Measurements from ENCODE around the gene GEMIN8. TPM values are rescaled to one million over a fixed set of nuclear protein-coding genes. Genes with fewer than 3 reads are reported as not detected.

GEMIN8 gene
- polyA plus RNA-seq (ENCODE audit: insufficient read length), result 16.7 TPM

DNA sequence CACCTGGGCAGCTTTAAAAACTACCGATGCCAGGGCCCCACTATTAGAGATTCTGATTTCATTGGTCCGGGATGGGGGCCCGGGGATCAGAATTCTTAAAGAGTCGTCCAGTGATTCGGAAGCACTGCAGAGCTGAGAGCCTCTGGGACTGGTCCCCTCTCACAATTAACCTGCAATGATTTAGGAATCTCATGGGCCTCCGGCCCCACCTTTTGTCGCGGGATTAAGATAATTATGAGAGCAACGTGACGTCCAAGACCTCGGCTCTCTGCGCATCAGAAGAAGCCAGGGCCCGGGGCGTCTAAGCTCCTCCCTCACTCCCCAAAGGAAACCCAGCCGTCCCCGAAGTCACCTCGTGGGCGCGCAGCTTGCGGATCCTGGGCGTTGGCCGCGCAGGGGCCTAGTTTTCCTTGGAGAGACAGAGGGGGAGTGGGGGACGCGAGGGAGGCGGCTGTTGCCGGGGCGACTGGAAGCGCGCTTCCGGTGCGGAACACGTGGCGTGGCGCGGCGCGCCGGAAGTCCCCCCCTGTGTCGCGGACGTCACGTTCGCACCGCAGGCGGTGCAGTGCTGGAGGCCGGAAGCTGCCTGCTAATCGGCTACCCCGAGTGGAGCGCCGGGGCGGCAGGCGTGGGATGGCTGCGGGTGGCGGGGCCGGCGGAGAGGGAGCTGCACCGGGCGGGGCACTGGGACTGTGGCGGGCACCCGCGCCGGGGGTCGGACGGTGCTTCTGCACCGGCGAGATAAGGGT lies at the start of gene GEMIN8:
TSS of gene GEMIN8 (minus strand) at position 468 of the 749 bp plus-strand sequence. CDS start 8,414 bp downstream, outside the sequence.
- peak; percentile 68 for DNase-seq (ENCODE audit: low read depth)

GRCh38 chrX:14076639-14077038 lies 46.9 kb upstream of the GEMIN8 start:
- DNase-seq (ENCODE audit: low read depth), result no peak

- no peak for DNase-seq (ENCODE audit: low read depth)
These were observed 43.9 kb upstream of the GEMIN8 start for GRCh38 chrX:14073556-14073955.

GRCh38 chrX:14073071-14073470 lies 43.4 kb upstream of the GEMIN8 start:
- no peak for DNase-seq (ENCODE audit: low read depth)

DNA sequence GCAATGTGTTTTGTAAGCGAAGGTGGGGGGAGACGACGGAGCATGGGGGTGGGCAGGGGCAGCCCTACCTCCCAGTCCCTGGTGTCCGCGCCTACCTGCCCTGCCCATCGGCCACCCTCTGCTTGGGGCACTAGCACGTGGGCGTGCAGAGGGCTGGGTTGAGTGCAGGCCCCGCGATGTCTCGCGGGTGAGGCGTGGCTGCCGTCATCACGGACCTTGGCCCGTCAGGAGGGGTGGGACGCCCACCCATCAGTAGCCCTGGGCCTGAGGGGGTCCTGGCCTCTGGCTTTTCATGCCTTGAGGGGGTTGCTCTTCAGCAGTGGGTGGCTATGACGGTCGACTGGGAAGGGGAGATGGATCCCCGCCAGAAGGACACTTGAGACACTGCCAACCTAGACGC lies 36.1 kb upstream of the GEMIN8 start:
- DNase-seq (ENCODE audit: low read depth), result no peak

- no peak for DNase-seq (ENCODE audit: low read depth)
These were observed 35.1 kb upstream of the GEMIN8 start for GRCh38 chrX:14064626-14065432.

GRCh38 chrX:14062524-14062923 lies 32.8 kb upstream of the GEMIN8 start:
- no peak for DNase-seq (ENCODE audit: low read depth)

GRCh38 chrX:14056206-14056605 lies 26.5 kb upstream of the GEMIN8 start:
- DNase-seq (ENCODE audit: low read depth), result no peak

GRCh38 chrX:14051416-14051815 lies 21.7 kb upstream of the GEMIN8 start:
- DNase-seq (ENCODE audit: low read depth), result no peak

DNA sequence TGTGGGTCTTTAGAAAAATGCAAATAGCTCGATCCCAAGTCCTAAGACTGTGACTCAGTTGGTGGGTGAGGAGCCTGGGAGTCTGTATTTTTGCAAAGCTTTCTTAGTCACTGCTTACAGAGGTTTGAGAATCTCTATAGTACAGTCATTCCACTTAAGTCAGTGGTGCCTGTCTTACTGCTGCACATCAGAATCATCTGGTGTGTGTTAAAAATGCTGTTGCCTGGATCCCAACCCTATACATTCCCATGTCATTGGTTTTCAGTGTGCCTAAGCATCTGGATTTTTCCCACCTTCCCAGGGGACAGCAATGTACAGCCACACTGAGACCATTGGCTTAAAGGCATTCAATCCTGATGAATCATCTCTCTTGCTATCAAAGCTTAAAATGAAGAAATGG lies 21.0 kb upstream of the GEMIN8 start:
- no peak for DNase-seq (ENCODE audit: low read depth)

GRCh38 chrX:14043209-14043608 lies 13.5 kb upstream of the GEMIN8 start:
- no peak for DNase-seq (ENCODE audit: low read depth)

DNA sequence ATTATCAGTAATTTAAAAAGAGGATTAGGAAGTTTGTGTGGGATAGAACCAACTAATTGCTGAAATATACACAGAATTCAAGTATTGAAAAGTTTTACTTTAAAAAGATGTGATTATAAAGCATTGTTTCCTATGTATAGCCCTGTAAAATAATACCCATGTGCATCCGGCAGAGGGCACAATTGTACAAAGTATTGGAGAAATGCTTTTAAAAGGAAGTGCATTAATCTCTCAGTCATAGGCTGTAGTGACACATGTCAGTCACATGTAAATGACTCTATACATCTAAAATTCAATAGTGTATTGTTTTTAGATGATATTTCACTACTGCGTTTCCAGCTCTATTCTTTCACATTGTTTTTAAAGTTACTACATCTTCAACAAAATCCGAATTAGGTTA lies 9.7 kb upstream of the GEMIN8 start:
- DNase-seq (ENCODE audit: low read depth), result no peak

- DNase-seq (ENCODE audit: low read depth), result no peak
These were observed 8.8 kb upstream of the GEMIN8 start for GRCh38 chrX:14038375-14039085.

DNA sequence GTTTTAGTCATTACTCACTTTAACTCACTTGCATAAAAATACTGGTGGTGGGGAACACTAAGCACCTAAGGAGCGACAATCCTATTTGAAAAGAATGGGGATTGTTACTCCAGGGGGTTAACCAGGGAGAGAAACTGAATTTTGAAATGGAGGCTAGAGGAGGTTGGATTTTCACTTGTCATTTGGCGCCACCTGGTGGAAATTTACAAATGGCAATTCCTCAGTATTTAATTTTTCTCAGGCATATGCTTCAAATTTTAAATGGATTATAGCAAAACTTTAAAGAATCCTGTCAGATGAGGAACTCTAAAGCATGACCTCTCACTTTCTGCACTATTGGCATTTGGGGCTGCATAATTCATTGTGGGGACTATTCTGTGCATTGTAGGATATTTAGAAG lies 2.7 kb upstream of the GEMIN8 start:
- DNase-seq (ENCODE audit: low read depth), result peak; percentile 47

DNA sequence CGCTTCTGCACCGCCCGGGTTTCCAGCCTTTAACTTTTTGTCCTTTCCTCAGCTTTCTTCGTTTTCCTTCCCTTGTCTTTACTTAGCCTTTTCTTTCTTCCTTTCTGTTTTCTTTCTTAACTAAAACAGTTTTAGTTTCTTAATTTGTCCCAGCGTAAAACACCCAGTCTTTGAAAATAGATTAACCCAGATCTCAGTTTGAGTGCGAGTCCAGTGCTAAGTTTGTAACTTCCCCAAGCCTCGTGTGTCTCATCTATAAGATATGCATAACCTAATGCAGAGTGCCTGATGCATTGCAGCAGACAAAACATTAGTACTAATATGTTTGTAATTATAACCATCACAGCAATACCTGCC lies 460 bp upstream of the GEMIN8 start:
- DNase-seq (ENCODE audit: low read depth), result no peak

DNA sequence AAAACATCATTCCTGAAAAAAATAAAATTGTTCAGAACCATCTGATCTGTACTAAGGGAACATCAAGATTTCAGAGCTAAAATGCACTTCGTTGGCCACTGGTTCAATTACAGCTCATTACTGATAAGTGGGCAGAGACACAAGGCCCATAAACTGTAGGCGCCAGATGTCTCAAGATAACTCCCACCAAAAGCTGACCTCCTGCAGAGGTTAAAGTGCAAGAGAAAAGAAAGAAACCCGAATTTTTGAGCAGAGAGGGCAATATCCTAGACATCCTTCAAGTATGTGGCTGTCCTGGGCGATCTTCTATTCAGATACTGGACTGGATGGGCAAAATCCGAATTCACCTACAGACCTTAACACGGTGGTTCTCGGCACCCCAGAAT lies 660 bp downstream of the GEMIN8 start:
- no peak for DNase-seq (ENCODE audit: low read depth)

GRCh38 chrX:14028473-14028872 lies 1.2 kb downstream of the GEMIN8 start:
- DNase-seq (ENCODE audit: low read depth), result no peak

- no peak for DNase-seq (ENCODE audit: low read depth)
These were observed 2.1 kb downstream of the GEMIN8 start for GRCh38 chrX:14027511-14028019.

DNA sequence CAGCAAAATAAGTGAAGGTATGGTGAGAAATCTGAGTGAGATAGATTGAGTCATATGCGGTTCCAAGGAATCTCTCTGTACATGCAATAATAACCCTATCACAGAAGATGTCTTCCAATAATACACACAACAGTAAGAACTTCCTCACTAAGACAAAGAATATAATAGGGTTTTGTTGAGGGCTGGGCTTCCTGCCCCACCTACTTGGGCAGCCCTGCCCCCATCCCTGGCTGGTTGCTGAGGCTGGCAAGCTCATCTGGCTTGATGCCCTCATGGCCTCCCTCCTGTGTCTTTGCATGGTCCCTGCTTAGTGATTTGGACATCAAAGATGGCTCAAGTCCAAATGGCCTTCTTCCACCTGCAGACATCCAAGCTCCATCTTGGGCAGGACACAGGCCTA lies 2.7 kb downstream of the GEMIN8 start:
- DNase-seq (ENCODE audit: low read depth), result no peak

- DNase-seq (ENCODE audit: low read depth), result no peak
These were observed 3.6 kb downstream of the GEMIN8 start for GRCh38 chrX:14026121-14026520.

DNA sequence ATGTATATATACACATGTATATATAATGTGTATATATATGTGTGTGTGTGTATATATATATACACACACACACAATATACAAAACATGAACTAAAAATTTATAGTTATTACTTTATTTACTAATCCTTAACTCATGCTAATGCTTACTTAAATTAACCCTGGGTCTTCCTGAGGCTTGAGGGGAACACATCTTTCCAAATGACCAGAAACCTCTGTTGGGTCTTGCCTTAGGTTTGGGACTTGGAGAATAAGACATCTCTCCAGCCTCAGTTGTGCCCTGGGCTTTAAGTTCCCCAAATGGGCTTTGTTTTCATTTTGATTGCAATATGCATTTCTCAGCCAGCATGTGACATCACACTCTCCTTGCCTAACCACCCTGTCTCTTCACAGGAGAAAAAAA lies 7.7 kb downstream of the GEMIN8 start:
- DNase-seq (ENCODE audit: low read depth), result no peak

GRCh38 chrX:14017399-14017798 lies 12.3 kb downstream of the GEMIN8 start:
- DNase-seq (ENCODE audit: low read depth), result no peak
